A204.1 (cell line): ENCODE data around the gene PASK.
"Not testable (repeated sequence)": the region's sequence is repeated elsewhere in the genome, so short reads cannot be mapped to it uniquely, and the experiment has no call there.

Experiments
- FAIRE-seq: peaks from 2 replicates; lab custom pipeline; 2012; peaks lifted over from hg19 to GRCh38; lab: Jason Lieb, UNC

PASK gene

DNA sequence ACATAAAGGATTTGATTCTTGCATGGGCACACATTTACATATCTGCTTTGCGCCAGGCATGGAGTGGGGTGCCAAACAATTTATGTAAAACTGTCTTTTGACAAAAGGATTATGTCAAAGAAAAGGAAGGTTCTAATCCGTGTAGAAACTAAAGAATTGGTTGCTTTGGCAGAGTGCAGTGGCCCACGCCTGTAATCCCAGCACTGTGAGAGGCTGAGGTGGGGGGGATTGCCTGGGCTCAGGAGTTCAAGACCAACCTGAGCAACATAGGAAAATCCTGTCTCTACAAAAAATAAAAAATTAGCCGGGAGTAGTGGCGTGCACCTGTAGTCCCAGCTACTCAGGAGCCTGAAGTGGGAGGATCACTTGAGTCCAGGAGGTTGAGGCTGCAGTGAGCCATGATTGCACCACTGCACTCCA, 46.1 kb downstream of the PASK start:
- FAIRE-seq: no peak

DNA sequence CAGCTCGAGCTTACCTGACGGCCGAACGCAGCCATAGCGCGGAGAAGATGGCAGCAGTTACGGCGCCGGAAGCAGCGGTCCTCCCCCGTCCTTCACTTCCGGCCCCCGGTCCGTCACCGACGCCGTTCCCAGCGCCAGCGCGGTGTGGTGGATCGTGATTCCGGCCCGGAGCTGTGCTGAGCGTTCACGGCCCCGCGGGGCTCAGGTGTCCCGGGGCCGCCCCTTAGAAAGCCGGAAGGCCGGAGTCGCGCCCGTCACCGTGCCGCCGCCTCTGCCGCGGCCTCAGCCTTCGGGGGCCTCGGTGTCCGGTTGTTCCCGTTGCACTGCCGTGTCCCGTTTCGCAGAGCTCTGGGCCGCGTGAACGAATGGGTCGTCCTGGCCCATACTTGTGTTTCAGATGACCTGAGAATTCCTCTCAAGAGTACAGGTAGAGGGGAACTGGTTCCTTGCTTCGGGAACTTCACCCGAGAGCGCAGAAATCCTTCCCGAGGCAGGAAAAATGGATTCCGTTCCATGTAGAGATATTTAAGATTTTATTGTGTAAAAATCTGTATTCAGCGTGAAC, 47.0 kb downstream of the PASK start, which contains the start of gene MTERF4:
TSS of gene MTERF4 (minus strand) at position 49 of the 565 bp plus-strand sequence. CDS start at position 35, 14 bp downstream.
- no peak for FAIRE-seq

DNA sequence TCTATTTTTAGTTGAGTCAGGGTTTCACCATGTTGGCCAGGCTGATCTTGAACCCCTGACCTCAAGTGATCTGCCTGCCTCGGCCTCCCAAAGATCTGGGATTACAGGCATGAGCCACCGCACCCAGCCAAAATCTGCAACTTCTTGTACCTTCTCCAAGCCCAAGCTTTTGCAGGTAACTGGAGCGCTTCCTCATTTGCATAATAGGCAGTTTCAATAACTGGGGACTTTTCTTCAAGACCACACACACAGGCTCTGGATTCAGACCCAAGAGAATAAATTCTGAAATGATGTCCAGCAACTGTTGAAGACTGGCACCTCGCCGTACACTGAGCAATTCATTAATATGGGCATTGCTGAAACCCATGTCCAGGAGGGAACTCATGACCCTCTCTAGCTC, 50.0 kb downstream of the PASK start:
- FAIRE-seq: no peak

DNA sequence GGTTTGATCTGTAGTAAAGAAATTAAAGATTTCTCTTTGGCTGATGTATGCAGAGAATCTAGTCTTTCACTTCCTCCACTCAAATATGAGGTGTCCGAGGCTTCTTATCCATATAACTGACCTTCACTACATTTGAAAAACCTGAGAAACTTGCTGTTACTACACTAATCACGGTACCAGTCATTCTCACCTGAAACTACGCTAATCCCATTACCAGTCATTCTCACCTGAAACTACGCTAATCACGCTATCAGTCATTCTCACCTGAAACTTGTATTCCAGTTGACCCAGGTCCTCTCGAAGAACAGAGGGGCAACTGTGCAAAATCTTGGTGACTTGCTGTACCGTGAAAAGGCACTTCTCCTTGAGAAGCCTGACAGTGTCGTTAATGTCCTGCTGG, 52.3 kb downstream of the PASK start:
- no peak for FAIRE-seq

DNA sequence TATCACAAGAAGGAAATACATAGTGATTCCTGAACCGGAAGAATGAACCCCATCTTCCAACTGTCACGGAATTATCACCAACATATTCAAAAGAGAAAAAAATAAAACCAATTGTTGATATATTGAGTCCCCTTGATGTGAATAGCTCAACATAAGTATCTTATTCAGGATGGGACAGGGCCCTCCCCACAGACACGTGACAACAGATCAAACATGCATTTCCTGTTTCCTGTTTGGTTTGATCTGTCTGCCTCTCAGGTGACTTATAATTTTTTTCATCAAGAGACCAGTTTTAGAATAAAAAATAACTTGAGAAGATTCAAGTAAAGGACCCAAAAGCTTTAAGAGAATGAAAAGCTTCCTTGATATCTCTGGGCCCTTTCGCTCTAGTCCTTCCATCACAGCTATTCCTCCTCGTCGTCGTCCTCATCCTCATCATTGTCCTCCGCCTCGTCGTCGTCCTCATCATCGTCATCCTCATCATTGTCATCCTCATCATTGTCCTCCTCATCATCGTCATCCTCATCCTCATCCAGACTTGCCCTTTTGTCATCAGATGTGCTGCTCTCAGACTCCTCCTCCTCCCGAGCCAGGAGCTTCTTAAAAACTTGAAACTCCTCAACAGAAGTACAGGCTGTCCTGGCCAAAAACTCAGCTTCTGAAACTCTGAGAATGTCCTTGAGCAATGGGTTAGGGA, 53.5 kb downstream of the PASK start:
- no peak for FAIRE-seq

DNA sequence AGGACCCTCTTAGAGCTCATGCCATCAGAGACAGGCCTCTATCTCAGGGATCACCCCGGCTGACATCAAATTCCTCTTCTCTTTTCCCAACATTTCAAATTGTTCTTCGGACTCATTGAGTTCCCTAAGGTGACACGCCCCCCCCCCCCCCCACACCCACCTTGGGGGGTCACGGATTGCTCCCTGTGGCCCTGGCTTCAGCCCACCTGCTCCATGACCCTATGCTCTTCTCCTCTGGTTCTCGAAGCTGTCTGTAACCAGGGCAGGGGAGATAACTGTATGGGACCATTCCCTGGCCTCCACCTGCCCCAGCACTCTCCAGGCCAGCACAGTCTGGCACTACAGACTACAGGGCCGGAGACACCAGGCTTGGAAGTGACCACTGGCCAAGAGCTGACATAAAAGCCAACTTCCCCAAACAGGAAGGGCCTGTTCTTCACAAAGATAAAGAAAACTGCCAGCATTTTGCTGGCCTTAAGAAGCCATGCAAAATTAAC, 54.3 kb downstream of the PASK start:
- no peak for FAIRE-seq

DNA sequence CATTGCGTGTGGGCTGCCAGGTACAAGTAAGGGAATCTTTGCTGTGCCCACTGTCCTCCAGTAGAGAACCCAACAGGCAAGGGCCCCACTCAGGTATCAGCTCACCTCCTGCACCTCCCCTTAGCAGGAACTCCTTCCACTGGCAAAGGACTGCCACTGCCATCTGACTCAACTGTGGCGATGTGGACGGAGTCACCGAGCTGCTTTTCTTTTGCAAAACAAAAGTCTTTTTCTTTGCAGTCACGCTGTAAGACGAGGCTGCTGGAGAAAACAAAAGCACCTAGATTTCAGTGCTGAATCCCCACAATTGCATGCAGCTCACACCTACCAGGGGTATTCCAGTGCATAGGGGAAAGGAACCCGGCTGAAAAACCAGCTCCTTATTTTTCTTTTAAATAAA, 55.1 kb downstream of the PASK start:
- no peak for FAIRE-seq

DNA sequence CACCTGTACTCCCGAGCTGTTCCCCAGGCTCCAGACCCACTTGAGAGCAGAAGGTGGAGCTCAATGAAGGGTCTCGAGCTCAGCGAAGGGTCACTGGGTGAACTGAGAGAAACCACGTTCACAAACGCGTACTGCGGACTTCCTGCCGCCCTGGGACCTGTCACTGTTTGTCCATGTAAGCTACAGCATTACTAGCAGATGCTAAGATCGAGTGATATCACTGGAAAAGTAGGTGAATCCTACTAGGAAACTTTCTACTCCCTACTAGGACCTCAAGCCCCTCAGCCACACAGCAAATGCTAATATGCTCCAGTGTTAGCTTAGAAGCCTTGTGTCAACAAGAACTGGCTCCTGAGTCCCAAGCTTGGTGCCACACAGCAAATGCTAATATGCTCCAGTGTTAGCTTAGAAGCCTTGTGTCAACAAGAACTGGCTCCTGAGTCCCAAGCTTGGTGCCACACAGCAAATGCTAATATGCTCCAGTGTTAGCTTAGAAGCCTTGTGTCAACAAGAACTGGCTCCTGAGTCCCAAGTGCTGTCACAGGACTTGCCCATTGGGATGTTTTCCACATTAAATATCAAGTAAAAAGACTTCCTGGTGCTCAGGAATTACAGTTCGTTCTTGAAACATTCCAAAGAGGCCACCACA, 56.0 kb downstream of the PASK start:
- not testable (repeated sequence) for FAIRE-seq

DNA sequence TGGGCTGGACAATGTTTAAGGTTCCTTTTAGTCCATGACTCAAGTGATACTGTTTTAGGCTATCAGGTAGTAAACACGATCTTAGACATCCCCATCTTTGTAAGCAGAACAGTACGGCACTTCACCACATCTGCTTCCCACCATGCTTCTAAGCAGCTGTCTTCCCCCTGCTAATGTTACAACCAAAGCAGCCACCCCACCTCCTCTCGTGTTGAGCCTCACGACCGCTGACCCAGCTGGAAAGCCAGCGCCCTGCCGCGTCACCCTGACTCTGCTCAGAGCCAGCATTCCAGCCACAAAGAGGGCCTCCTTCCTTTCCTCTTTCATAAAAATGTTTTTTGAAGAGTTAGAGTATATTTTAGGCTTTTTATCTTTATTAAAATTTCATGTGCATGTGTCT, 56.6 kb downstream of the PASK start:
- no peak for FAIRE-seq

DNA sequence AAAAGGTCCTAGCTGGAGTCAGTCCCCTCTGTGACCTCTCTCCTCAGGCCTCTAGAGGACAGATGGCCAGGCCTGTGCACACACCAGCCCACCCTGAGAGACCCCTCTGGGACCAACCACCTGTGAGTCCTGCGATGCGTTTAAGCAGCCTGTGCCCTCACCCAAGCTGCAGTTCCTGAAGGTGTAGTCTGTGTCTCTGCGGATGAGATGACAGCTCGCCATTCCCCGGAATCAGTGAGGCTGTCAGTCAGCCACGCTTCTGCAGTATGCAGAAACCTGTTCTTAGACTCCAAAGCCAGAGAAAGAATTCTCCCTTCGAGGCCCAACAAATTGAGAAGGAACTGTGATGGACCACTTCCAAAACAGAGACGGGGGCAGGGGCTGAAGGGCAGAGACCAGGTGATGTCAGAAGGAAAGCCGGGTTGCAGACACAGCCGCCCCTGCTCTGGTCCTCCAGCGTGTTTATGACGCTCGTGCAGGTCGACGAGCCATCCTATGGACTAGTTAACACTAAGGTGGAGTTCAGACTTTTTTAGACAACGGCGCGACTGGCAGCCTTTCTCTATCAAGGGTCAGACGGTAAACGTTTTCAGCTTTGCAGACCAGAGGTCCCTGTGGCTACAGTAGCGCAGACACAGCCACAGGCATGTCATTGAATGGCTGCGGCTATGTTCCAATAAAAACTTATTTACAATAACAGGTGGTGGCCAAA, 57.4 kb downstream of the PASK start:
- FAIRE-seq: no peak

DNA sequence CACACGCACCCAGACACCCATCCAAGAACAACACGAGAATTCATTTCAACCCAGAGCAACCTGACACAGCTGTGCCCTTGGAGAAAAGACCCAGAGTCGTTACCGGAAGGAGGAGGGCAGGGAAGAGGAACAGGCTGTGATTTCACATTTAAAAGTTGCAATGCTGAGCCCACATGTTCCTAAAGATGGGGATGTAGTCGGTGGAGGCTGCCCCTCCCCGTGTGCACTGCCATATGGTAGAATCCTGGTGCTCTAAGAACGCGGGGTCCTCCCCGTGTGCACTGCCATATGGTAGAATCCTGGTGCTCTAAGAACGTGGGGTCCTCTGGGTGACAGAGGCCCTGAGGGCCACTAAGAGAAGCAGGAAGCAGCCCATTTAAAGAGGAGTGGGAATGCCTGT, 58.1 kb downstream of the PASK start:
- FAIRE-seq: no peak

DNA sequence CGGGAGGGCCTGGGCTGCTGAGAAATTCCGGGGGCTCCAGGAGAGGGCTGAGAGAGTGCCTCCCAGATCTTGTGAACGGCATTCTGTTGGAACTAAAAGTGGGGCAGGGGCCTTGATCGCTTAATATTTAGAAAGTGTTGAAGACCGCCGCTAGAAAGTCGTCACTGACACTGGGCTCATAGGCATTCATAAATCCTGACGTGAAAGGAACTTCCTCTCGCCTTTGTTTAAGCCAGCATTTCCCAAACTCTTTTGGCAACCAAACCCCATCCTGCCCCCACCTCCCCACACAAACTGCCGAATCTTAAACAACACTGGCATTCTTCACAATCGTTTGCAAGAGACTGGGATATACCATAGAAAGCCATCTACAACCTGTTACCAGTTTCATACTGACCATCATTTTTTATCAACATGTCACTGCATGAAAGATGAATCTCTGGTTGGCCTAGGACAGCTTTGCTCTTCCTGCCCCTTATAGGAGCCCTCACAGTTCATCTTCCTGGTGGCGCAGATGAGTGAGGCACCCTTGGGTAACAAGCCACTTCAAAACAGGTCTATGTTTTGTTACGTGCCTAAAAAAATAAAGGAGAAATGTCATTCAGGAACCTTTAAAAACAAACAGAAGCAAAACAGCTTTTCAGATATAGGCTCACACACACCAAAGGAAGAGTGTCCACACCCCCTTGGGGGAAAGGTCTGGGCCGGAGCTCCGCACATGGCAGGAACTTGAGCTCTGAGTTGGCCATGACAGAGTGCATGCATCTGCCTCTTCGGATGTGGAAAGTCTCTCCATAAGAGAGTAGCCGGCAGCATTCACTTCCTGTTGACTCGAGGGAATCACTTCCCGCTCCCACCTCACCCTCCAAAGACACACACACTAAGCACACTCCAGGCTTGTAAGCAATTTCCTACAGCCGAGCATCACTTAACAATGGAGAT, 60.2 kb downstream of the PASK start:
- no peak for FAIRE-seq

DNA sequence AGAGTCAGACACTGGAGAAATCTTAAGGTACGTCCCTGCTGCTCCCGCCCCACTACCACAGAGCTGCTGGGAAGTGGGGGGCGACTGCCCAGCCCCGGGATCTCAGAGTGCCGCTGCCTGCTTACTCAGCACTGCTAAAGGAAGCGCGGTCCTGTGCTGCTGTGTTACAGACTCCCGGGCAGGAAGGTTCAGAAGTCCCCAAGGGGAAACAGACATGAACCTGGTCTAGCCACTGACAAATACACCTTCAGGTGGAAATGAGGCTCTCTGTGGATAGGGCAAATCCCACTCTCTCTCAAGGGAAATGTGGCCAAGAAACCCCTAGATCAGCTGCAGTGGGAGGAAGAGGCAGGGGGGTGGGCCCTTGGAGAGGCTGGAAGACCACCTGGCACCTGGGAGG, 60.9 kb downstream of the PASK start:
- FAIRE-seq: no peak

DNA sequence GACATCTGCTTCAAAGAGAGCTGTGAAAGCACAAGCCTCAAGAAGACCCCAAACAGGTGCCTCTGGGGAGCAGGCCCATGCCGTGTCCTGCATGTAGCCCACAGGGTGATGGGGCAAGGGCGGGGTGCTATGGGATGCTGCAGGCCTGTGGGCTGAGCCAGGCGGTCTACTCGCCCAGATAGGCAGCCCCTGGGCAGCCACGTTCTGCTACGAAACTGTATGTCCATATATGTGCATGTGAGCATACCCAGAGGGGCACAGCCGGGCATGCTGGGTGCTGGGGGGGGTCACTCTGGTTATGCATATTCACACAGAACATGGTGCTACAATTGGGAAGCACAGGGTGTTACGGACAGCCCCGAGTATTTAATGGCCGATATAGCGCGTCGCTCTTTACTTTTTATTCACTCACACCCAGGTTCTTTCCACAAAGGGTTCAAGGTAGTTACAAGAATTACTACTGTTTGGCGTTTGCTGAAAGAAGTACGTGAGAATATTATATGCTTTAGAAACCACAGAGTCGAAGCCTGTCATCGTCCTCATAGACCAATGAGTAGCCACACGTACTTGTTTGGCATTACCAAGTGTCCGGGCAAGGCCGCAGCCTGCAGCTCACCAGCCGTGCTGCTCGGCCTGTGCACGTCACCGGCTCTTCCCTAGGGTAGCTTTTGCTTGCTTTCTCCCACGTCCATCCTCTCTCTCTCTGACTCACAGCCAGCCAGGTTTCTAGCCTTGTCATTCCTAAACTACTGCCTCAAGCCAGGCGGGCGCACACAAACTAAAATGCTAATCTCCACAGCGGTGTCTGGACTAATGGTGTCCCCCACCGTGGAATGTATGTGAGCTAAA, 61.6 kb downstream of the PASK start:
- no peak for FAIRE-seq

DNA sequence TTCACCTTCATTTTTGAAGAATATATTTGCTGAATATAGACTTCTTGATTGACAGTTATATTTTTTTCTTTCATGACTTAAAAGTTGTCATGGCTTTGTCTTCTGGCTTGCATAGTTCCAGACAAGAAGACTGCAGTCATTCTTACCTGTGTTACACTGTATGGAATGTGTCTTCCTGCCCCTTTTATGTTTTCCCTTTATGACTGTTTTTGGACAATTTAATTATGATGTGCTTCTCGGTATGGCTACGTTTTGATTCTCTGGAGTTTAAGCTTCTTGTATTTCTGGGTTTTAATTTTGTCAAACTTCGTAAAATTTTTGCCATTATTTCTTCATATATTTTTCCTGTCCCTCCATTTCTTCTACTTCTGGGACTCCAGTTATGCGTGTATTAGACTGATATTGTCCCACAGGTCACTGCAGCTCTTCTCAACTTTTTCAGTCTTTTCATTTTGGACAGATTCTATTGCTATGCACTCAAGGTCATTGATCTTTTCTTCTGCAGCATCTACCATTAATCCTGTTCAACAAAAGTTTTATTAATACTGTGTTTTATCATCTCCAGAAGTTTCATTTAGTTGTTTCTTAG, 64.3 kb downstream of the PASK start:
- FAIRE-seq: no peak

DNA sequence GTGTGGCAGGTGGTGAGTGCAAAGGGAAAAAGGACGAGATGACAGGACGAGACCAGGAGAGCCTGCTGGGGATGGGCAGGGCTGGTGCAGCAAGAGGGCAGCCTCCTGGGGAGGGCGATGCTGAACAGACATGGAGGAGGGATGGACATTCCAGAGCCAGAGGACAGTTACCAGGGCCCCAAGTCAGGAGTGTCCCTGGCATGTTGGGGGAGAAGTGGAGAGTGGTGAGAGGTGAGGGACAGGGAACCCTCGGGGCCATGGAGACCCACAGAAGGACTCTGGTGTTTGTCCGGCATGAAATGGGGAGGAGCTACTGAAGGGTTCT, 66.2 kb downstream of the PASK start:
- no peak for FAIRE-seq

DNA sequence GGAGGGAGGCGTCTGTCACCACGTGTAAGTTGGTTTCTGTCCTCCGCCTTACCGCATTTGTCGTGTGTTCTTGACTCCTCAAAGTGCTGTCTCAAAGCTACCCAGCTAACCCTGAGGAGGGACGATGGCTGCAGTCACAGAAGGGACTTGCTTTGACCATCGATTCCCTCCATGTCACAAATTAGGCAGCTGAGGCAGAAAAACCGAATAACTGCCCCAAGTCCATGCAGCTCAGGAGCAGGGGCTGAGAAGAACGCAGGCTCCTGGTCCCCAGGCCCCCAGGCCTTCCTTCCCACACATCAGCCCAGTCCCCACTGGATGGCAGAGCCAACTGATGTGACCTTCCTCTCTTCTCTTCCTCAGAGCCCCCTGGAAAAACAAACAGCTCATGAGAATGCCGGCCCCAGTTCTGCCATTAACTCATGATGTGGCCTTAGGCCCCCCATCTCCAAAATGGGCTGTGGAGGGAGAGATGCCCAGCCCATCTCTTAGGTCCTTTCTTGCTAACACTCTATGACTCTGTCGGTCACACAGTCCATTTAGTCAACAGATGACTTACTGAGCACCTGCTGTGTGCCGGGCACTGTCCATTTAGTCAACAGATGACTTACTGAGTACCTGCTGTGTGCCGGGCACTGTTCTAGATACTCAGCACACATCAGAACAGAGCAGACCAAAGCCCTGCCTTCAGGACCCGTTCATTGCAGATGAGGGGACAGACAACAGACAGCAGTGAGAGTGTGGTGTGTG, 66.8 kb downstream of the PASK start:
- FAIRE-seq: no peak

DNA sequence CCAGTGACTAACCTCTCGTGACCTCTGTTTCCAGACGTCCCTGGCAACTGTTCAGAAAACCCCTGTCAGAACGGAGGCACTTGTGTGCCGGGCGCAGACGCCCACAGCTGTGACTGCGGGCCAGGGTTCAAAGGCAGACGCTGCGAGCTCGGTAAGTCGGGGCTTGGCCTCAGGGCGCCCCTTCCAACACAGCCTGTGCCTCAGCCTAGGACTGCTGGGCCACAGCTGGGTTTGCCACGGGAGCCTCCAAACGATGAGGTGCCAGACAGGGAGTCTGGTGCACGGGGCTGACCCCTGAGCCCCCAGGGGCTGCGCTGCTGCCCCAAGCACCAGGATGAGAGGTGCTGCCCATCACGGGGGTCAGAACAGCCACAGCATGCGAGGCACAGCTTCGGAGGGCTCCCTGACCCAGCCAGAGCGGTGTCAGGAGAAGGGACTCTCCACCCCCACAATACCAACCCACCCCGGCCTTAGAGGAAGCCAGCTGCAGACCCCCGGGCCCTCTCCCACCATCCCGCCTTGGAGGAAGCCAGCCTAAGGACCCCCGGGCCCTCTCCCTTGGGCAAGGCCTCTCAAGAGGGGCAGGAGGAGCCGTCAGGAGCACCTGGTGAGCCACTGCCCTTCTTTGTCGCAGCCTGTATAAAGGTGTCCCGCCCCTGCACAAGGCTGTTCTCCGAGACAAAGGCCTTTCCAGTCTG, 67.5 kb downstream of the PASK start:
- no peak for FAIRE-seq

DNA sequence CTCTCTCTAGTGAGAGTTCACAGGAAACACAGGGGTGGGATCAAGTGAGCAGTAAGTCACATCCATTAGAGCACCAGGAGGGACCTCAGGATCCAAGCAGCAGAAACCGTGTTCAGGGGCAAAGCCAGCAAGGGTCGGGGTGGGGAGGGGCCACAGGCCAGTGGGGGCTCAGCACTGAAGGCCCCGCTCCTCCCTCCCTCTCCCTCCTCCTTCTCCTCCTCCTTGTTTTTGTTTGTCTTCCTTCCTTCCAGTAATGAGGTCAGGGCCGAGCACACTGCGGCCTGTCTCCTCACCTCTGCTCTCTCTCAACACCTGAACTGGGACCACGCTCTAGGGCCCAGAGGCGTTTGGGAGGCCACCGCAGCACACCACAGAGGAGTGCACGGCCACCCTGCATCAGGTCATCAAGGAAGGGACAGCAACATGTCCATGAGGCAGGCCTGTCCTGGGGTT, 68.1 kb downstream of the PASK start:
- no peak for FAIRE-seq
